ENCODE results near the gene SLFN13.
"Not testable (repeated sequence)": the region's sequence is repeated elsewhere in the genome, so short reads cannot be mapped to it uniquely, and the experiment has no call there.

The SLFN13 gene

DNA sequence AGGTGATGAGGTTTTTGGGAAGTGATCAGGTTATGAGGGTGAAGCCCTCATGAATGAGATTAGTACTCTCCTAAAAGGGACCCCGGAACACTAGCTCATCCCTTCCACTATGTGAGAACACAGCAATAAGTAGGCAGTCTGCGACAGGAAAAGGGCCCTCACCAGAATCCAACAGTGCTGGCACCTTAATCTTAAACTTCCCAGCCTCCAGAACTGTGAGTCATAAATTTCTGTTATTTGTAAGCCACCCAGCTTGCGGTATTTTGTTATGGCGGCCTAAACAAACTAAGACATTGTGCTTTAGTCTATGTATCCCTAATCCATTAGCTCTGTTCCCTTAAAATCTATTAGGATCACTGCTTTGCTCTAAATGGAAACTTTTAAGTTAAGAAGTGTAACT is 24.8 kb downstream of the SLFN13 start:
- no peaks in the 10 kb centered on the region for H3K9me3 ChIP-seq (ENCODE audit: insufficient read depth, low read length)
- H3K36me3 ChIP-seq (replicated peaks; ENCODE audit: low read depth, low read length): no peaks in the 10 kb centered on the region
- no peak overlapping the region for H3K4me2 ChIP-seq (ENCODE audit: low read length)
- H3K9ac ChIP-seq (ENCODE audit: low read length): no peak overlapping the region
- H3K4me3 ChIP-seq (ENCODE audit: low read length): no peak overlapping the region
- no peaks in the 10 kb centered on the region for H4K20me1 ChIP-seq (ENCODE audit: insufficient read depth, low read length)
- no peak for TF ChIP-seq EZH2phosphoT487 (IDR thresholded peaks at IDR 0.05; ENCODE audit: low read depth)
- TF ChIP-seq, protein P1, sequence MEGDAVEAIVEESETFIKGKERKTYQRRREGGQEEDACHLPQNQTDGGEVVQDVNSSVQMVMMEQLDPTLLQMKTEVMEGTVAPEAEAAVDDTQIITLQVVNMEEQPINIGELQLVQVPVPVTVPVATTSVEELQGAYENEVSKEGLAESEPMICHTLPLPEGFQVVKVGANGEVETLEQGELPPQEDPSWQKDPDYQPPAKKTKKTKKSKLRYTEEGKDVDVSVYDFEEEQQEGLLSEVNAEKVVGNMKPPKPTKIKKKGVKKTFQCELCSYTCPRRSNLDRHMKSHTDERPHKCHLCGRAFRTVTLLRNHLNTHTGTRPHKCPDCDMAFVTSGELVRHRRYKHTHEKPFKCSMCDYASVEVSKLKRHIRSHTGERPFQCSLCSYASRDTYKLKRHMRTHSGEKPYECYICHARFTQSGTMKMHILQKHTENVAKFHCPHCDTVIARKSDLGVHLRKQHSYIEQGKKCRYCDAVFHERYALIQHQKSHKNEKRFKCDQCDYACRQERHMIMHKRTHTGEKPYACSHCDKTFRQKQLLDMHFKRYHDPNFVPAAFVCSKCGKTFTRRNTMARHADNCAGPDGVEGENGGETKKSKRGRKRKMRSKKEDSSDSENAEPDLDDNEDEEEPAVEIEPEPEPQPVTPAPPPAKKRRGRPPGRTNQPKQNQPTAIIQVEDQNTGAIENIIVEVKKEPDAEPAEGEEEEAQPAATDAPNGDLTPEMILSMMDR (IDR thresholded peaks at IDR 0.05; ENCODE audit: low read depth, low read length): no peak
- H3K27me3 ChIP-seq (ENCODE audit: low read depth, low read length): no peaks in the 10 kb centered on the region
- no peak overlapping the region for H3K27ac ChIP-seq (ENCODE audit: low read length)
- H3K79me2 ChIP-seq (ENCODE audit: low read length): no peaks in the 10 kb centered on the region
- H3K4me1 ChIP-seq (ENCODE audit: low read length): peaks cover 11% of the 10 kb centered on the region
- no peak overlapping the region for H2AFZ ChIP-seq (ENCODE audit: low read depth, low read length)

DNA sequence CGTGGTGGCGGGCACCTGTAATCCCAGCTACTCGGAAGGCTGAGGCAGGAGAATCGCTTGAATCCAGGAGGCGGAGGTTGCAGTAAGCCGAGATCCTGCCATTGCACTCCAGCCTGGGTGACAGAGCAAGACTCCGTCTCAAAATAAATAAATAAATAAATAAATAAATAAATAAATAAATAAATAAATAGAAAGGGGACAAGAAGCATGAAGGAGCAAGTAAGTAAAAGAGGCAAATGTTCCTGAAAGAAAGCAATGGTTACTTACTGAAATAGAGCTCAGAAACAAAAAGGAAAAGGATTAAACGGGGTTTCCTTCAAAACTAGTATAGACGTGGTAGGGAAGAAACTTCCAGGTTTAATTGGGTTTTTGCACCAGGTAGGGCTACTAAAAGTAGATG is 27.5 kb downstream of the SLFN13 start:
- H4K20me1 ChIP-seq (ENCODE audit: insufficient read depth, low read length); H3K9ac ChIP-seq (ENCODE audit: low read length); H3K4me2 ChIP-seq (ENCODE audit: low read length); H3K9me3 ChIP-seq (ENCODE audit: insufficient read depth, low read length); H2AFZ ChIP-seq (ENCODE audit: low read depth, low read length); H3K27me3 ChIP-seq (ENCODE audit: low read depth, low read length); H3K79me2 ChIP-seq (ENCODE audit: low read length); H3K36me3 ChIP-seq (replicated peaks; ENCODE audit: low read depth, low read length); H3K4me3 ChIP-seq (ENCODE audit: low read length); H3K27ac ChIP-seq (ENCODE audit: low read length): not testable (repeated sequence)
- peaks cover 13% of the 10 kb centered on the region for H3K4me1 ChIP-seq (ENCODE audit: low read length)

DNA sequence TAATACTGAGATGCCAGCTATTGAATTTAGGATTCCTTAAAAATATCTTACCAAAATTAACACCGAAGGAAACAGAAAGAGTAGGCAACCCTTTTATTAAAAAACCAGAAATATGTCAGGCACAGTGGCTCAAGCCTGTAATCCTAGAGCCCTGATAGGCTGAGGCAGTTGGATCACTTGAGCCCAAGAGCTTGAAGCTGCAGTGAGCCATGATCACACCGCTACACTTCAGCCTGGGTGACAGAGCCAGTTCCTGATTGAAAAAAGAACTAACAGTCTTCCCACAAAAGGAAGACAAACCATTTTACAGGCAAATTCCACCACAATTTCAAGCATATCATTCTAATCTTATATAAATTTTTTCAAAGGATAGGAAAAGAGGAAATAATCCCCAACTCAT is 31.9 kb downstream of the SLFN13 start:
- no peaks in the 10 kb centered on the region for H3K36me3 ChIP-seq (replicated peaks; ENCODE audit: low read depth, low read length)
- no peaks in the 10 kb centered on the region for H4K20me1 ChIP-seq (ENCODE audit: insufficient read depth, low read length)
- H3K9ac ChIP-seq (ENCODE audit: low read length): no peak overlapping the region
- peak overlapping the region; percentile 30 for H3K4me3 ChIP-seq (ENCODE audit: low read length)
- H3K79me2 ChIP-seq (ENCODE audit: low read length): no peaks in the 10 kb centered on the region
- peak overlapping the region; percentile 20 for H3K27ac ChIP-seq (ENCODE audit: low read length)
- H3K4me2 ChIP-seq (ENCODE audit: low read length): peak overlapping the region; percentile 66
- H2AFZ ChIP-seq (ENCODE audit: low read depth, low read length): no peak overlapping the region; the same call in 1 of the 2 replicates
- H3K4me1 ChIP-seq (ENCODE audit: low read length): peaks cover 23% of the 10 kb centered on the region
- no peak for TF ChIP-seq EZH2phosphoT487 (IDR thresholded peaks at IDR 0.05; ENCODE audit: low read depth)
- TF ChIP-seq, protein P1 (IDR thresholded peaks at IDR 0.05; ENCODE audit: low read depth, low read length): no peak
- no peaks in the 10 kb centered on the region for H3K9me3 ChIP-seq (ENCODE audit: insufficient read depth, low read length)
- H3K27me3 ChIP-seq (ENCODE audit: low read depth, low read length): no peaks in the 10 kb centered on the region

DNA sequence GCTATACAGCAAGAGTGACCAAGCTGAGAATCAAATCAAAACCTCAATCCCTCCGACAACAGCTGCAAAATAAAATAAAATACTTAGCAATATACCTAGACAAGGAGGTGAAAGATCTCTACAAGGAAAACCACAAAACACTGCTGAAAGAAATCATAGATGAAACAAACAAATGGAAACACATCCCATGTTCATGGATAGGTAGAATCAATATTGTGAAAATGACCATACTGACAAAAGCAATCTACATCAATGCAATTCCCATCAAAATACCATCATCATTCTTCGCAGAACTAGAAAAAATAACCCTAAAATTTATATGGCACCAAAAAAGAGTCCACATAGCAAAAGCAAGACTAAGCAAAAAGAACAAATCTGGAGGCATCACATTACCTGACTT is 33.9 kb downstream of the SLFN13 start:
- H3K4me2 ChIP-seq (ENCODE audit: low read length); H3K27me3 ChIP-seq (ENCODE audit: low read depth, low read length); H2AFZ ChIP-seq (ENCODE audit: low read depth, low read length); H4K20me1 ChIP-seq (ENCODE audit: insufficient read depth, low read length); H3K4me3 ChIP-seq (ENCODE audit: low read length); H3K79me2 ChIP-seq (ENCODE audit: low read length); H3K9ac ChIP-seq (ENCODE audit: low read length); H3K27ac ChIP-seq (ENCODE audit: low read length); H3K9me3 ChIP-seq (ENCODE audit: insufficient read depth, low read length); H3K36me3 ChIP-seq (replicated peaks; ENCODE audit: low read depth, low read length): not testable (repeated sequence)
- H3K4me1 ChIP-seq (ENCODE audit: low read length): peaks cover 23% of the 10 kb centered on the region

DNA sequence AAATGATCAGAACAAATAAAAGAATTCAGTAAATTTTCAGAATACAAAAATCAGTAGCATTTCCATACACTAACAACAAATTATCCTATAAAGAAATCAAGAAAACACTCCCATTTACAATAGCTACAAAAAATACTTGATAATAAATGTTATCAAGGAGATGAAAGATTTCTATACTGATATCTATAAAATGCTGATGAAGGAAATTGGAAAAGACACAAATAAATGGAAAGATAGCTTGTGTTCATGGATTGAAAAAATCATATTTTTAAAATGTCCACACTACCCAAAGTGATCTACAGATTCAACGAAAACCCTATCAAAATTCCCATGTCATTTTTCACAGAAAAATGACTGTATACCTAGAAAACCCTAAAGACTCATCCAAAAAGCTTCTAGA is 34.3 kb downstream of the SLFN13 start:
- H2AFZ ChIP-seq (ENCODE audit: low read depth, low read length): no peak overlapping the region
- no peaks in the 10 kb centered on the region for H4K20me1 ChIP-seq (ENCODE audit: insufficient read depth, low read length)
- no peak overlapping the region for H3K4me3 ChIP-seq (ENCODE audit: low read length)
- no peaks in the 10 kb centered on the region for H3K79me2 ChIP-seq (ENCODE audit: low read length)
- no peaks in the 10 kb centered on the region for H3K9me3 ChIP-seq (ENCODE audit: insufficient read depth, low read length)
- H3K4me2 ChIP-seq (ENCODE audit: low read length): no peak overlapping the region
- no peaks in the 10 kb centered on the region for H3K36me3 ChIP-seq (replicated peaks; ENCODE audit: low read depth, low read length)
- peaks cover 23% of the 10 kb centered on the region for H3K4me1 ChIP-seq (ENCODE audit: low read length)
- no peak for TF ChIP-seq EZH2phosphoT487 (IDR thresholded peaks at IDR 0.05; ENCODE audit: low read depth)
- TF ChIP-seq, protein P1 (IDR thresholded peaks at IDR 0.05; ENCODE audit: low read depth, low read length): no peak
- H3K9ac ChIP-seq (ENCODE audit: low read length): no peak overlapping the region
- H3K27me3 ChIP-seq (ENCODE audit: low read depth, low read length): no peaks in the 10 kb centered on the region
- no peak overlapping the region for H3K27ac ChIP-seq (ENCODE audit: low read length)
